ENCODE results near the gene DCBLD2. TPM values are rescaled to one million over a fixed set of nuclear protein-coding genes. Genes with fewer than 3 reads are reported as not detected.

DCBLD2 gene
- total and polyA plus RNA-seq, 2 donors (not counting 3 experiments of a cell fraction or from before 2014, with no cell fraction given), result 28.7 to 77.3 TPM

GRCh38 chr3:98900265-98901118, 1.0 kb downstream of the DCBLD2 start:
- FAIRE-seq (no peak), DNase-seq (ENCODE audit: low read depth, low spot score) (peak; percentile 33)
- intact Hi-C loops (cut with micrococcal nuclease) (loop anchor here (1.0 to 10.0 kb wide), 7 partner anchors 16 to 306 kb away; partner anchors contain the start of gene CPOX), dilution Hi-C loops (cut with MboI; ENCODE audit: extremely low pct_ligation_motif_present, low sequenced_read_pairs) (no loop called here)
- ChIA-PET CTCF (interaction anchor here (0.7 to 2.9 kb wide), 7 partner anchors 49 to 94 kb away, joined by 3 to 32 read pairs (median 3); no protein-coding TSS in a partner anchor), POLR2A (interaction anchor here (1.0 to 1.6 kb wide), 3 partner anchors 12 to 72 kb away, joined by 3 to 9 read pairs (median 8); no protein-coding TSS in a partner anchor)
- peak overlapping the region; percentile 95 for H3K9ac ChIP-seq (replicated peaks; ENCODE audit: extremely low read depth, insufficient read depth, low read length)
- H3K9me3 ChIP-seq (replicated peaks; ENCODE audit: control insufficient read depth, insufficient read depth, low read length), result no peaks in the 10 kb centered on the region
- H3K79me2 ChIP-seq (ENCODE audit: control insufficient read depth, insufficient read depth, low read length), result peaks cover 58% of the 10 kb centered on the region
- H3K4me2 ChIP-seq (ENCODE audit: insufficient read depth, low read length), result peak overlapping the region; percentile 80
- H3K36me3 ChIP-seq (ENCODE audit: control insufficient read depth in 2 of 2, extremely low read depth in 1 of 2, insufficient read depth in 2 of 2, low read length in 2 of 2), result no peaks in the 10 kb centered on the region
- TF ChIP-seq POLR2A (IDR thresholded peaks at IDR 0.05; ENCODE audit: low read depth, low read length) (peak; percentile 43), JUN (IDR thresholded peaks at IDR 0.05; ENCODE audit: borderline replicate concordance, insufficient read depth, insufficient read length, low read depth) (no peak), EZH2 (IDR thresholded peaks at IDR 0.05; ENCODE audit: borderline replicate concordance, low read depth, low read length, severe bottlenecking) (no peak)
- H3K27ac ChIP-seq (ENCODE audit: insufficient read depth, low read depth, low read length), result peak overlapping the region; percentile 88
- H3K9me1 ChIP-seq (replicated peaks; ENCODE audit: control insufficient read depth, extremely low read depth, insufficient read depth, low read length), result no peaks in the 10 kb centered on the region
- H3K27me3 ChIP-seq (ENCODE audit: control insufficient read depth in 2 of 2, insufficient read depth in 2 of 2, low read length in 2 of 2), result no peaks in the 10 kb centered on the region
- H3K4me3 ChIP-seq (replicated peaks in 1 of 3; ENCODE audit: insufficient read depth in 1 of 3, low read depth in 1 of 3, low read length in 3 of 3), result peak overlapping the region; percentile 77 to 93 (median 92)
- H2AFZ ChIP-seq (ENCODE audit: low read depth, low read length), result peak overlapping the region; percentile 66
- BruUV-seq (replicated peaks), result TSS peak; percentile 33
- H4K20me1 ChIP-seq (replicated peaks; ENCODE audit: control insufficient read depth, extremely low read depth, insufficient read depth, low read length), result no peaks in the 10 kb centered on the region
- peaks cover 38% of the 10 kb centered on the region for H3K4me1 ChIP-seq (ENCODE audit: control insufficient read depth, extremely low read depth, insufficient read depth, low read length)

- dilution Hi-C loops (cut with MboI; ENCODE audit: extremely low pct_ligation_motif_present, low sequenced_read_pairs) (no loop called here), intact Hi-C loops (cut with micrococcal nuclease) (no loop called here)
- ChIA-PET POLR2A (interaction anchor here (1.0 kb wide), 1 partner anchor 22 kb away, joined by 3 read pairs; no protein-coding TSS in a partner anchor), CTCF (interaction anchor here (1.0 to 3.1 kb wide), 4 partner anchors 9 to 96 kb away, joined by 3 to 16 read pairs (median 9); no protein-coding TSS in a partner anchor)
- Histone ChIP-seq H3K36me3 (ENCODE audit: control insufficient read depth in 2 of 2, extremely low read depth in 1 of 2, insufficient read depth in 2 of 2, low read length in 2 of 2) (no peaks in the 10 kb centered on the region), H3K79me2 (ENCODE audit: control insufficient read depth, insufficient read depth, low read length) (peaks cover 86% of the 10 kb centered on the region), H3K9ac (replicated peaks; ENCODE audit: extremely low read depth, insufficient read depth, low read length) (no peak overlapping the region), H3K4me1 (ENCODE audit: control insufficient read depth, extremely low read depth, insufficient read depth, low read length) (peaks cover 50% of the 10 kb centered on the region), H3K27me3 (ENCODE audit: control insufficient read depth in 2 of 2, insufficient read depth in 2 of 2, low read length in 2 of 2) (no peaks in the 10 kb centered on the region), H3K4me2 (ENCODE audit: insufficient read depth, low read length) (peak overlapping the region; percentile 92), H4K20me1 (replicated peaks; ENCODE audit: control insufficient read depth, extremely low read depth, insufficient read depth, low read length) (peaks cover 2% of the 10 kb centered on the region), H3K27ac (ENCODE audit: insufficient read depth, low read depth, low read length) (no peak overlapping the region), H3K4me3 (replicated peaks in 1 of 3; ENCODE audit: insufficient read depth in 1 of 3, low read depth in 1 of 3, low read length in 3 of 3) (peak overlapping the region in 1 of 3 experiments; percentile 92), H3K9me1 (replicated peaks; ENCODE audit: control insufficient read depth, extremely low read depth, insufficient read depth, low read length) (no peaks in the 10 kb centered on the region), H2AFZ (ENCODE audit: low read depth, low read length) (no peak overlapping the region), H3K9me3 (replicated peaks; ENCODE audit: control insufficient read depth, insufficient read depth, low read length) (no peaks in the 10 kb centered on the region)
- FAIRE-seq, result no peak
- TF ChIP-seq MYC (IDR thresholded peaks at IDR 0.05; ENCODE audit: low read depth, low read length) (no peak), EZH2 (IDR thresholded peaks at IDR 0.05; ENCODE audit: borderline replicate concordance, low read depth, low read length, severe bottlenecking) (no peak), GATA2 (IDR thresholded peaks at IDR 0.05; ENCODE audit: insufficient read depth, insufficient read length, low read depth, low read length) (no peak), JUN (IDR thresholded peaks at IDR 0.05; ENCODE audit: borderline replicate concordance, insufficient read depth, insufficient read length, low read depth) (no peak)
- TF ChIP-seq, protein P1, sequence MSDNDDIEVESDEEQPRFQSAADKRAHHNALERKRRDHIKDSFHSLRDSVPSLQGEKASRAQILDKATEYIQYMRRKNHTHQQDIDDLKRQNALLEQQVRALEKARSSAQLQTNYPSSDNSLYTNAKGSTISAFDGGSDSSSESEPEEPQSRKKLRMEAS (IDR thresholded peaks at IDR 0.05; ENCODE audit: insufficient read depth, insufficient read length), result no peak
- no TSS peak for BruUV-seq (replicated peaks)
- DNase-seq (ENCODE audit: low read depth, low spot score), result no peak
Observed at GRCh38 chr3:98897701-98898100, 3.8 kb downstream of the DCBLD2 start.
